IMR-90 (cell line): Measurements from ENCODE around the gene KRTAP12-4. TPM values are rescaled to one million over a fixed set of nuclear protein-coding genes. Genes with fewer than 3 reads are reported as not detected.

Experiments used
- ATAC-seq: fragments of 200-7000 bp; cut with Tn5 transposase; 2 replicates; pipeline ENCODE4 v1.9.1; 2020; ENCODE audit warnings: low read depth, mild to moderate bottlenecking, moderate library complexity
- BruUV-seq: library from RNA; stranded (reverse); fragments of 400-500 nt; replicated peaks from 2 replicates; lab custom pipeline; 2021; lab: Mats Ljungman, UMichigan
- CTCF ChIA-PET: fragments of 300-600 bp; formaldehyde crosslinking; extraction: SDS; loops from one replicate; lab custom pipeline; 2021; ENCODE audit warnings: antibody characterized with exemption; lab: Yijun Ruan, JAX
- POLR2A ChIA-PET: fragments of 300-600 bp; sonication (Branson Sonifier 250); formaldehyde crosslinking; loops from one replicate; lab custom pipeline; 2022; ENCODE audit warnings: antibody characterized with exemption; ENCODE audit not compliant: unreplicated experiment; lab: Charles Lee
- DNase-seq: peaks from one replicate; pipeline ENCODE4 v3.0.0; 2013
- H2AFZ ChIP-seq: replicated peaks from 2 replicates; pipeline ENCODE3; 2013; ENCODE audit warnings: low read length, mild to moderate bottlenecking; ENCODE audit not compliant: poor library complexity
- H2AK5ac ChIP-seq: 2 replicates; pipeline ENCODE4 v1.6.1; 2013; ENCODE audit warnings: low read depth, low read length, inconsistent platforms
- H2AK9ac ChIP-seq: replicated peaks from 2 replicates; pipeline ENCODE3; 2013; ENCODE audit warnings: mild to moderate bottlenecking, low read depth, low read length, moderate library complexity; ENCODE audit not compliant: poor library complexity
- H2BK120ac ChIP-seq: 2 replicates; pipeline ENCODE4 v1.6.1; 2013; ENCODE audit warnings: low read depth, low read length, inconsistent platforms
- H2BK15ac ChIP-seq: 3 replicates; pipeline ENCODE4 v1.6.1; 2013; ENCODE audit warnings: low read depth, low read length, inconsistent platforms
- H2BK20ac ChIP-seq: 2 replicates; pipeline ENCODE4 v1.6.1; 2013; ENCODE audit warnings: low read depth, mild to moderate bottlenecking, inconsistent platforms, low read length, moderate library complexity
- H2BK5ac ChIP-seq: 2 replicates; pipeline ENCODE4 v1.6.1; 2013; ENCODE audit warnings: mild to moderate bottlenecking, low read depth, low read length, inconsistent platforms; ENCODE audit not compliant: poor library complexity, severe bottlenecking
- H3K14ac ChIP-seq: replicated peaks from 2 replicates; pipeline ENCODE4 v1.6.1; 2013; ENCODE audit warnings: low read depth, low read length, inconsistent platforms
- H3K18ac ChIP-seq: 2 replicates; pipeline ENCODE4 v1.6.1; 2013; ENCODE audit warnings: low read depth, low read length, control low read depth
- H3K23ac ChIP-seq: 2 replicates; pipeline ENCODE4 v1.6.1; 2013; ENCODE audit warnings: low read depth, low read length, inconsistent platforms
- H3K27ac ChIP-seq: 2 replicates; pipeline ENCODE4 v1.5.1; 2013; ENCODE audit warnings: mild to moderate bottlenecking, control low read depth, low read length; ENCODE audit not compliant: insufficient read depth
- H3K27me3 ChIP-seq: 2 replicates; pipeline ENCODE4 v1.6.1; 2013; ENCODE audit warnings: low read length; ENCODE audit not compliant: control insufficient read depth, insufficient read depth
- H3K36me3 ChIP-seq: 2 replicates; pipeline ENCODE4 v1.6.1; 2013; ENCODE audit warnings: low read length, mixed read lengths; ENCODE audit not compliant: control insufficient read depth, insufficient read depth
- H3K4ac ChIP-seq: 2 replicates; pipeline ENCODE4 v1.6.1; 2013; ENCODE audit warnings: low read depth, low read length, inconsistent platforms
- H3K4me1 ChIP-seq: 2 replicates; pipeline ENCODE4 v1.6.1; 2013; ENCODE audit warnings: low read length, mixed read lengths; ENCODE audit not compliant: control insufficient read depth, insufficient read depth
- H3K4me2 ChIP-seq: 2 replicates; pipeline ENCODE4 v1.6.1; 2013; ENCODE audit warnings: low read depth, mild to moderate bottlenecking, control low read depth, low read length, moderate library complexity
- H3K4me3 ChIP-seq: 2 replicates; pipeline ENCODE4 v1.5.1; 2013; ENCODE audit warnings: low read depth, mild to moderate bottlenecking, control low read depth, low read length, moderate library complexity; ENCODE audit not compliant: insufficient read depth
- H3K56ac ChIP-seq: 2 replicates; pipeline ENCODE4 v1.6.1; 2013; ENCODE audit warnings: low read length, inconsistent platforms; ENCODE audit not compliant: insufficient read depth; ENCODE audit errors: extremely low read depth
- H3K79me1 ChIP-seq, 2 experiments: 2 replicates each; pipeline ENCODE4 v1.6.1; 2013; ENCODE audit warnings: low read length in 2 of 2, inconsistent platforms in 1 of 2, low read depth in 1 of 2
- H3K9ac ChIP-seq: 2 replicates; pipeline ENCODE4 v1.6.1; 2013; ENCODE audit warnings: low read depth, low read length, control low read depth
- H3K9me1 ChIP-seq: 2 replicates; pipeline ENCODE4 v1.6.1; 2013; ENCODE audit warnings: low read length, inconsistent platforms; ENCODE audit not compliant: insufficient read depth
- H3K9me3 ChIP-seq: 2 replicates; pipeline ENCODE4 v1.6.1; 2013; ENCODE audit warnings: low read length; ENCODE audit not compliant: control insufficient read depth, insufficient read depth
- H4K20me1 ChIP-seq: 2 replicates; pipeline ENCODE4 v1.6.1; 2013; ENCODE audit warnings: low read length, inconsistent platforms; ENCODE audit not compliant: insufficient read depth
- H4K5ac ChIP-seq: 2 replicates; pipeline ENCODE4 v1.6.1; 2013; ENCODE audit warnings: mild to moderate bottlenecking, low read depth, low read length, control low read depth
- H4K8ac ChIP-seq, 2 experiments: 2 replicates each; pipeline ENCODE4 v1.6.1; 2013; ENCODE audit warnings: low read depth in 2 of 2, low read length in 2 of 2, control low read depth in 1 of 2, inconsistent platforms in 1 of 2
- H4K91ac ChIP-seq: 2 replicates; pipeline ENCODE4 v1.6.1; 2013; ENCODE audit warnings: low read depth, low read length, inconsistent platforms; ENCODE audit not compliant: insufficient read depth
- BHLHE40 ChIP-seq: fragments of 150-350 bp; IDR thresholded peaks from 2 replicates; pipeline ENCODE4 v1.6.1; 2016; ENCODE audit warnings: mild to moderate bottlenecking, low read depth, low read length
- CEBPB ChIP-seq: IDR thresholded peaks from 2 replicates; pipeline ENCODE4 v1.6.1; 2012; ENCODE audit warnings: low read depth, low read length, improper control_type of control experiment
- CHD1 ChIP-seq: IDR thresholded peaks from 2 replicates; pipeline ENCODE4 v1.6.1; 2012; ENCODE audit warnings: low read depth, low read length, improper control_type of control experiment
- FOS ChIP-seq: fragments of 150-350 bp; IDR thresholded peaks from 2 replicates; pipeline ENCODE4 v1.6.1; 2016; ENCODE audit warnings: low read depth, low read length
- MAFK ChIP-seq: IDR thresholded peaks from 2 replicates; pipeline ENCODE4 v1.6.1; 2012; ENCODE audit warnings: low read depth, low read length, improper control_type of control experiment
- MAZ ChIP-seq: IDR thresholded peaks from 2 replicates; pipeline ENCODE4 v1.6.1; 2012; ENCODE audit warnings: low read depth, mild to moderate bottlenecking, low read length, improper control_type of control experiment, moderate library complexity, borderline replicate concordance
- MXI1 ChIP-seq: IDR thresholded peaks from 2 replicates; pipeline ENCODE4 v1.6.1; 2012; ENCODE audit warnings: low read depth, mild to moderate bottlenecking, low read length, moderate library complexity, borderline replicate concordance
- NFE2L2 ChIP-seq: fragments of 150-350 bp; IDR thresholded peaks from 2 replicates; pipeline ENCODE4 v1.6.1; 2016; ENCODE audit warnings: low read depth, mild to moderate bottlenecking, low read length
- POLR2A ChIP-seq: IDR thresholded peaks from 2 replicates; pipeline ENCODE4 v1.6.1; 2012; ENCODE audit warnings: mild to moderate bottlenecking, low read depth, low read length
- RAD21 ChIP-seq: IDR thresholded peaks from 2 replicates; pipeline ENCODE4 v1.6.1; 2012; ENCODE audit warnings: low read length, improper control_type of control experiment
- RCOR1 ChIP-seq: IDR thresholded peaks from 2 replicates; pipeline ENCODE4 v1.6.1; 2012; ENCODE audit warnings: mild to moderate bottlenecking, low read length, improper control_type of control experiment; ENCODE audit not compliant: insufficient replicate concordance
- RFX5 ChIP-seq: IDR thresholded peaks from 2 replicates; pipeline ENCODE4 v1.8.0; 2012; ENCODE audit warnings: low read depth, mild to moderate bottlenecking, low read length, moderate library complexity
- SMC3 ChIP-seq: fragments of 150-350 bp; IDR thresholded peaks from 2 replicates; pipeline ENCODE4 v1.6.1; 2016; ENCODE audit warnings: low read depth, mild to moderate bottlenecking, antibody characterized with exemption, low read length, moderate library complexity
- WGBS, 2 experiments: methylation state at CpG; one replicate each; pipeline versions ENCODE4 v1.1.5 to v1.1.7; 2013; ENCODE audit warnings: missing lambda C conversion rate in 2 of 2; ENCODE audit not compliant: insufficient read length in 1 of 2; ENCODE audit errors: extremely low coverage in 2 of 2; 5-methylcytosine and 5-hydroxymethylcytosine counted together
- dilution Hi-C: fragments of 300-500 bp; cut with HindIII; formaldehyde crosslinking; loops from one replicate; pipeline ENCODE4 v1.14.3; 2018; ENCODE audit warnings: low sequenced_read_pairs; ENCODE audit not compliant: unreplicated experiment
- in situ Hi-C: fragments of 300-500 bp; cut with MboI; formaldehyde crosslinking; loops from 3 replicates; pipeline ENCODE4 v1.14.3; 2019; ENCODE audit warnings: low sequenced_read_pairs, inconsistent platforms, mixed read lengths
- intact Hi-C: fragments of 100-400 bp; cut with micrococcal nuclease; formaldehyde crosslinking; loops from 2 replicates; pipeline ENCODE4 v1.10.0; 2022
- polyA plus RNA-seq, 3 experiments: library from polyadenylated mRNA; depleted of rRNA; stranded (reverse); fragments of >200 nt; gene quantifications; 2 replicates each; pipeline ENCODE4 v1.2.3, GENCODE V29; 2012; ENCODE audit warnings: low replicate concordance in 1 of 3
- total RNA-seq: library from RNA; depleted of rRNA; stranded (reverse); fragments of >200 nt; gene quantifications from 2 replicates; pipeline ENCODE4 v1.2.3, GENCODE V29; 2012
- TF ChIP-seq, protein P1 (sequence below): fragments of 150-350 bp; IDR thresholded peaks from 2 replicates; pipeline ENCODE4 v1.6.1; 2017; ENCODE audit warnings: mild to moderate bottlenecking, antibody characterized with exemption, low read length, low read depth
- TF ChIP-seq, protein P2 (sequence below): fragments of 150-350 bp; IDR thresholded peaks from 2 replicates; pipeline ENCODE4 v1.6.1; 2016; ENCODE audit warnings: low read depth, mild to moderate bottlenecking, low read length, moderate library complexity, borderline replicate concordance
- TF ChIP-seq, protein P3 (sequence below): conservative IDR thresholded peaks from 2 replicates; pipeline ENCODE4 v1.5.1; 2012; ENCODE audit warnings: mild to moderate bottlenecking, low read depth, low read length, improper control_type of control experiment

The KRTAP12-4 gene
- total and polyA plus RNA-seq, 2 of the 4 experiments (the other 2 are of a cell fraction): not detected

DNA sequence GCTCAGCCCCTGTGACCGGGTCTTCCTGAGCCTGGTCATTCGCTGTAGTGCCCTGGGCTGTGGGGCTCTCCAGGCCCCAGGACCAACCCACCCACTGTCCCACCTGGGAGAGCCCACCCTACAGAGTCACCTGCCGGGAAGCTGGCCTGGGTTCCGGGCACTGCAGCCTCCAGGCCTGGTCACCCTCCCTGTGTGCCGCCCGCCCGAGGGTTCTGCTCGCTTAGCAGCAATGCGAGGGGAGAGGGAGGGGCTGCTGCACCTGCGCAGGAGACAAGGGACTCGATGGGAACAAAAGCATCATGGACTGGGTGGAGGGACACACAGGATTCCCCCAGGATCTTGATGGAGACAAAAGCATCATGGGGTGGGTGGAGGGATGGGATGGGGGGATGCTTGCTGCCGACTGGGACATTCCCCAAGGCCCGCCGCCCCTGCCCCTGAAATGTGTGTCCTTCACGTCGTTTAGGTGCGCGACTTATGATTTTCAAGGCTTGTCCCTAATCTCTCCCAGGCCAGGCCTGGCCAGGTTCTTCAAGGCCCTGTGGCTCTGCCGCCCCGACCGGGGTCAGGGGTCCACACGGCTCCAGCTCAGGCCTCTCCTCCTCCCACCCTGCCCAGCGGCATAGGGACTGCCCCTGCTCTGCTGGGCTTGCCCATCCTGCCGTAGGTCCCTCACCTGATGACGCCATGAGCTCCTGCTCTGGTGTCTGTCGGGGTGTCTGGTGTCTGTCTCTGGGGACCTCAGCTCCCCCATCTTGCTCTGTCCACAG is 40.9 kb downstream of the KRTAP12-4 start:
- no TSS peak for BruUV-seq
- POLR2A ChIA-PET: no interaction called here
- no peak overlapping the region for H3K9ac ChIP-seq
- no peaks in the 10 kb centered on the region for H3K4me1 ChIP-seq
- H2AK5ac ChIP-seq: no peak overlapping the region
- no peak overlapping the region for H2BK120ac ChIP-seq
- H3K27me3 ChIP-seq: peaks cover 3% of the 10 kb centered on the region; the same call in 1 of the 2 replicates
- 75% methylated on average over 11 of the region's 26 CpGs; no CpG with 5 or more reads in 1 of the 2 experiments for WGBS, 2 experiments
- H2BK5ac ChIP-seq: no peak overlapping the region
- H3K79me1 ChIP-seq: no peaks in the 10 kb centered on the region
- H3K4me3 ChIP-seq: no peak overlapping the region
- DNase-seq (no peak), ATAC-seq (no peak)
- no peak overlapping the region for H2AFZ ChIP-seq
- H4K91ac ChIP-seq: no peak overlapping the region
- H2BK20ac ChIP-seq: no peak overlapping the region
- H3K18ac ChIP-seq: no peak overlapping the region
- no peak overlapping the region for H2BK15ac ChIP-seq
- CTCF ChIA-PET: no interaction called here
- no peak overlapping the region for H4K5ac ChIP-seq
- no peaks in the 10 kb centered on the region for H4K20me1 ChIP-seq
- intact Hi-C loops (no loop called here), dilution Hi-C loops (no loop called here), in situ Hi-C loops (no loop called here)
- H3K36me3 ChIP-seq: no peaks in the 10 kb centered on the region
- no peak overlapping the region for H4K8ac ChIP-seq
- peaks cover 13% of the 10 kb centered on the region for H3K9me3 ChIP-seq
- TF ChIP-seq RCOR1 (no peak), RFX5 (no peak), FOS (no peak), CHD1 (no peak), NFE2L2 (no peak), BHLHE40 (no peak), MAZ (no peak), CEBPB (no peak), MAFK (no peak), RAD21 (no peak), SMC3 (no peak), POLR2A (no peak), MXI1 (no peak)
- TF ChIP-seq, protein P1, sequence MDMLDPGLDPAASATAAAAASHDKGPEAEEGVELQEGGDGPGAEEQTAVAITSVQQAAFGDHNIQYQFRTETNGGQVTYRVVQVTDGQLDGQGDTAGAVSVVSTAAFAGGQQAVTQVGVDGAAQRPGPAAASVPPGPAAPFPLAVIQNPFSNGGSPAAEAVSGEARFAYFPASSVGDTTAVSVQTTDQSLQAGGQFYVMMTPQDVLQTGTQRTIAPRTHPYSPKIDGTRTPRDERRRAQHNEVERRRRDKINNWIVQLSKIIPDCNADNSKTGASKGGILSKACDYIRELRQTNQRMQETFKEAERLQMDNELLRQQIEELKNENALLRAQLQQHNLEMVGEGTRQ: no peak
- TF ChIP-seq, protein P2, sequence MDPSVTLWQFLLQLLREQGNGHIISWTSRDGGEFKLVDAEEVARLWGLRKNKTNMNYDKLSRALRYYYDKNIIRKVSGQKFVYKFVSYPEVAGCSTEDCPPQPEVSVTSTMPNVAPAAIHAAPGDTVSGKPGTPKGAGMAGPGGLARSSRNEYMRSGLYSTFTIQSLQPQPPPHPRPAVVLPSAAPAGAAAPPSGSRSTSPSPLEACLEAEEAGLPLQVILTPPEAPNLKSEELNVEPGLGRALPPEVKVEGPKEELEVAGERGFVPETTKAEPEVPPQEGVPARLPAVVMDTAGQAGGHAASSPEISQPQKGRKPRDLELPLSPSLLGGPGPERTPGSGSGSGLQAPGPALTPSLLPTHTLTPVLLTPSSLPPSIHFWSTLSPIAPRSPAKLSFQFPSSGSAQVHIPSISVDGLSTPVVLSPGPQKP: no peak
- TF ChIP-seq, protein P3, sequence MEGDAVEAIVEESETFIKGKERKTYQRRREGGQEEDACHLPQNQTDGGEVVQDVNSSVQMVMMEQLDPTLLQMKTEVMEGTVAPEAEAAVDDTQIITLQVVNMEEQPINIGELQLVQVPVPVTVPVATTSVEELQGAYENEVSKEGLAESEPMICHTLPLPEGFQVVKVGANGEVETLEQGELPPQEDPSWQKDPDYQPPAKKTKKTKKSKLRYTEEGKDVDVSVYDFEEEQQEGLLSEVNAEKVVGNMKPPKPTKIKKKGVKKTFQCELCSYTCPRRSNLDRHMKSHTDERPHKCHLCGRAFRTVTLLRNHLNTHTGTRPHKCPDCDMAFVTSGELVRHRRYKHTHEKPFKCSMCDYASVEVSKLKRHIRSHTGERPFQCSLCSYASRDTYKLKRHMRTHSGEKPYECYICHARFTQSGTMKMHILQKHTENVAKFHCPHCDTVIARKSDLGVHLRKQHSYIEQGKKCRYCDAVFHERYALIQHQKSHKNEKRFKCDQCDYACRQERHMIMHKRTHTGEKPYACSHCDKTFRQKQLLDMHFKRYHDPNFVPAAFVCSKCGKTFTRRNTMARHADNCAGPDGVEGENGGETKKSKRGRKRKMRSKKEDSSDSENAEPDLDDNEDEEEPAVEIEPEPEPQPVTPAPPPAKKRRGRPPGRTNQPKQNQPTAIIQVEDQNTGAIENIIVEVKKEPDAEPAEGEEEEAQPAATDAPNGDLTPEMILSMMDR: no peak
- no peak overlapping the region for H2AK9ac ChIP-seq
- H3K14ac ChIP-seq: no peak overlapping the region
- H3K27ac ChIP-seq: no peak overlapping the region
- no peak overlapping the region for H3K23ac ChIP-seq
- H3K56ac ChIP-seq: no peak overlapping the region
- no peak overlapping the region for H3K4ac ChIP-seq
- no peaks in the 10 kb centered on the region for H3K9me1 ChIP-seq
- no peak overlapping the region for H3K4me2 ChIP-seq
